Coronary artery (tissue), 2 donors: Measurements from ENCODE around the gene GSTM3.
"Not testable (repeated sequence)": the region's sequence is repeated elsewhere in the genome, so short reads cannot be mapped to it uniquely, and the experiment has no call there.

Source experiments
- DNase-seq: peaks from one replicate; pipeline ENCODE4 v3.0.0-alpha.2; 2017; ENCODE audit warnings: low spot score
- H3K27ac ChIP-seq, 2 donors: fragments of 200-600 bp; sonication (generic); one replicate each; pipeline ENCODE4 v1.5.1; 2016 to 2019
- H3K4me3 ChIP-seq: fragments of 200-600 bp; sonication (generic); 2 replicates; pipeline ENCODE4 v1.5.1; 2016; ENCODE audit warnings: mild to moderate bottlenecking, moderate library complexity
- CTCF ChIP-seq: fragments of 200-600 bp; sonication (generic); IDR thresholded peaks from one replicate; pipeline ENCODE4 v1.5.1; 2019; ENCODE audit warnings: antibody characterized with exemption

Gene GSTM3

GRCh38 chr1:109759513-109760334 is 18.9 kb upstream of the GSTM3 start:
- Histone ChIP-seq H3K4me3 (no peak overlapping the region), H3K27ac (no peak overlapping the region)
- no peak for TF ChIP-seq CTCF
- peak; percentile 65 for DNase-seq

GRCh38 chr1:109757936-109758786 is 17.3 kb upstream of the GSTM3 start:
- no peak for TF ChIP-seq CTCF
- DNase-seq = peak; percentile 55
- no peak overlapping the region for H3K27ac ChIP-seq
- no peak overlapping the region for H3K4me3 ChIP-seq

GRCh38 chr1:109756848-109757521 is 16.1 kb upstream of the GSTM3 start:
- no peak overlapping the region for H3K27ac ChIP-seq
- peak; percentile 67 for DNase-seq
- no peak for TF ChIP-seq CTCF
- no peak overlapping the region for H3K4me3 ChIP-seq

GRCh38 chr1:109756325-109756724 is 15.5 kb upstream of the GSTM3 start:
- not testable (repeated sequence) for DNase-seq, H3K27ac ChIP-seq, H3K4me3 ChIP-seq

- no peak for TF ChIP-seq CTCF
- no peak for DNase-seq
- Histone ChIP-seq H3K27ac (no peak overlapping the region), H3K4me3 (no peak overlapping the region)
Observed at GRCh38 chr1:109754738-109755137, 13.9 kb upstream of the GSTM3 start.

- Histone ChIP-seq H3K27ac (no peak overlapping the region), H3K4me3 (no peak overlapping the region)
- peak; percentile 67 for DNase-seq
- TF ChIP-seq CTCF = no peak
Observed at GRCh38 chr1:109751531-109752260, 10.9 kb upstream of the GSTM3 start.

GRCh38 chr1:109750920-109751319 is 10.1 kb upstream of the GSTM3 start:
- no peak overlapping the region for H3K27ac ChIP-seq
- DNase-seq = peak; percentile 55
- H3K4me3 ChIP-seq = no peak overlapping the region
- no peak for TF ChIP-seq CTCF
